Urinary bladder (tissue), 4 donors: Measurements from ENCODE around the gene HTRA3. TPM values are rescaled to one million over a fixed set of nuclear protein-coding genes. Genes with fewer than 3 reads are reported as not detected.
A peak's percentile ranks its signal among the peaks of the same experiment; 100 is the strongest.

Source experiments
- DNase-seq: peaks from one replicate; pipeline ENCODE4 v3.0.0-alpha.2; 2015; ENCODE audit errors: extremely low spot score
- H3K27ac ChIP-seq: one replicate; pipeline ENCODE4 v1.5.1; 2013; ENCODE audit warnings: low read depth, mild to moderate bottlenecking, moderate library complexity
- H3K36me3 ChIP-seq: one replicate; pipeline ENCODE4 v1.6.1; 2013; ENCODE audit warnings: mild to moderate bottlenecking, moderate library complexity; ENCODE audit not compliant: insufficient read depth
- H3K4me1 ChIP-seq: one replicate; pipeline ENCODE4 v1.6.1; 2013; ENCODE audit warnings: mild to moderate bottlenecking, moderate library complexity; ENCODE audit not compliant: insufficient read depth
- H3K4me3 ChIP-seq: one replicate; pipeline ENCODE4 v1.5.1; 2013; ENCODE audit warnings: low read depth, low read length
- WGBS: extraction: QIAGEN DNeasy Blood & Tissue Kit; methylation state at CpG from one replicate; pipeline ENCODE4 v1.1.7; 2013; 5-methylcytosine and 5-hydroxymethylcytosine counted together
- polyA plus RNA-seq: library from polyadenylated mRNA; stranded (reverse); fragments of 200-250 nt; gene quantifications from one replicate; pipeline ENCODE4 v1.2.3, GENCODE V29; 2013
- total RNA-seq: library from RNA; depleted of rRNA; stranded (reverse); fragments of >200 nt; gene quantifications from one replicate; pipeline ENCODE4 v1.2.3, GENCODE V29; 2014
- donor health status: healthy with polysubstance abuse.
- donor health status: healthy.

The HTRA3 gene
- total RNA-seq (49.2 TPM), polyA plus RNA-seq (37.0 TPM)

DNA sequence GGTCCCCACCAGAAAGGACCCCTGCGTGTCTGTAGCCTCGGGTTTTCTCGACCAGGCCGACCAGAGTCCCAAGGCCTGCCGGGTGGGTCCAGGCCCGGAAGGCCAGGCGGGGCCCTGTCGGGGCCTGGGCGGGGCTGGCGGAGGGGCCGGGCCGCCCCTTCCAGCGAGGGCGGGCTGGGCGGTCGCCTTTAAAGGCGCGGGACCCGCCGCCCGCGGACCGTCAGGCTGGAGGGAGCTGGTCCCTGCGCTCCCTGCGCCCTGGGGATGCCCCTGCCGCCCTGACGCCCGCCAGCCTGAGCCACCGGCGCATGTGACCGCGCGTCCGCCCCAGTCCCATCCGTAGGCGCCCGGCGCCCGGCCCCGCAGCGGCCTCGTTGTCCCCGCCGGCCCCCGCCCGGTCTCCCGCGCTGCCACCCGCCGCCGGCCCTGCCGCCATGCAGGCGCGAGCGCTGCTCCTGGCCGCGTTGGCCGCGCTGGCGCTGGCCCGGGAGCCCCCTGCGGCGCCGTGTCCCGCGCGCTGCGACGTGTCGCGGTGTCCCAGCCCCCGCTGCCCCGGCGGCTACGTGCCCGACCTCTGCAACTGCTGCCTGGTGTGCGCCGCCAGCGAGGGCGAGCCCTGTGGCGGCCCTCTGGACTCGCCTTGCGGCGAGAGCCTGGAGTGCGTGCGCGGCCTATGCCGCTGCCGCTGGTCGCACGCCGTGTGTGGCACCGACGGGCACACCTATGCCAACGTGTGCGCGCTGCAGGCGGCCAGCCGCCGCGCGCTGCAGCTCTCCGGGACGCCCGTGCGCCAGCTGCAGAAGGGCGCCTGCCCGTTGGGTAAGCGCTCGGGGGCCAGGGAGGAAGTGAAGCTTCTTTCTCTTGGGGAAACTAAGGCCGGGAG is at the start of gene HTRA3:
HTRA3 (plus strand) TSS at position 220 of the 883 bp plus-strand sequence; CDS start at position 435, 215 bp downstream.
- Histone ChIP-seq H3K27ac (no peak within 1 kb of the TSS), H3K36me3 (no peaks in the 10 kb centered on the region), H3K4me1 (no peaks in the 10 kb centered on the region), H3K4me3 (peak within 1 kb of the TSS; percentile 55)
- WGBS = 3% methylated on average over 111 of the region's 111 CpGs
- DNase-seq = no peak

DNA sequence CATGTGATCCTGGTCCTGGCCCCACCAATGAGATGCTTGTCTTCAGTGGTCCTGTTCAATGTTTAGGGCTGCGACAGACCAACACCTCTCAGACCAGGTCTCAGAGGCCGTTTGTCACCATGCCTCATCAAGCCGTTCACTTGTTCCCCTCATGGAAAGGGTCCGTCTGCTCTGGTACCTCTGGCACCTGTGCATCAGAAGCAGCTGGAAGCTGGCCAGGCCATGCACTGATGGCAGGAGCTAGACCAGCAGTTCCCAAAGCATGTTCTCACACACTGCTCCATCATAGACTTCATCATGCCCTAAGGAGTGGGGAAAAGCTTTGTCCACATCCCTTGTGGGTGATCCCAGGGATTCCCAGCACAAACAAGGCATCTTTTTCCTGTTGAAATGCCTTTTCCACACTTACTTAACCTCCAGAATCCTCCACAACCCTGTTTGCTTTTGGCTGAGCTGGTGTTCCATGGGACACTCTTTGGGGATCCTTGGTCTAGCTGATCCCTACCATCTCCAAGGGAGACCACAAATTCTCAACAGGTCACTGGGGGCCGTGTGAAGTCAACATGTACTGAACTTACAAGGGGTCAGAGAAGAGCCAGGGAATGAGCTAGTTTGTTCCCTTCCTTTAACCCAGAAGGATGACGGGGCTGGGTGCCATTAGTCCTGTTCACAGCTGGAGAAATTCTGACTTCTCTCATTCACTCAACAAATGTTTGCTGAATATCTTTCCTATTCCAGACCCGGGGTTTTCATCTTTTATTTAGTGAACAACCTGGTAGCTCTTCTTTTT is 48.7 kb upstream of the HTRA3 start:
- peaks cover 3% of the 10 kb centered on the region for H3K36me3 ChIP-seq
- 93% methylated on average over 7 of the region's 7 CpGs for WGBS
- no peak overlapping the region for H3K4me3 ChIP-seq
- no peak for DNase-seq
- no peaks in the 10 kb centered on the region for H3K4me1 ChIP-seq
- no peak overlapping the region for H3K27ac ChIP-seq

GRCh38 chr4:8221476-8221875 is 48.1 kb upstream of the HTRA3 start:
- no peak for DNase-seq
- Histone ChIP-seq H3K36me3 (peaks cover 3% of the 10 kb centered on the region), H3K4me3 (no peak overlapping the region), H3K4me1 (no peaks in the 10 kb centered on the region), H3K27ac (no peak overlapping the region)
- 50% methylated on average over 5 of the region's 5 CpGs for WGBS

GRCh38 chr4:8221985-8222384 is 47.6 kb upstream of the HTRA3 start:
- peaks cover 3% of the 10 kb centered on the region for H3K36me3 ChIP-seq
- H3K4me3 ChIP-seq = no peak overlapping the region
- no peak for DNase-seq
- H3K27ac ChIP-seq = no peak overlapping the region
- no peaks in the 10 kb centered on the region for H3K4me1 ChIP-seq

DNA sequence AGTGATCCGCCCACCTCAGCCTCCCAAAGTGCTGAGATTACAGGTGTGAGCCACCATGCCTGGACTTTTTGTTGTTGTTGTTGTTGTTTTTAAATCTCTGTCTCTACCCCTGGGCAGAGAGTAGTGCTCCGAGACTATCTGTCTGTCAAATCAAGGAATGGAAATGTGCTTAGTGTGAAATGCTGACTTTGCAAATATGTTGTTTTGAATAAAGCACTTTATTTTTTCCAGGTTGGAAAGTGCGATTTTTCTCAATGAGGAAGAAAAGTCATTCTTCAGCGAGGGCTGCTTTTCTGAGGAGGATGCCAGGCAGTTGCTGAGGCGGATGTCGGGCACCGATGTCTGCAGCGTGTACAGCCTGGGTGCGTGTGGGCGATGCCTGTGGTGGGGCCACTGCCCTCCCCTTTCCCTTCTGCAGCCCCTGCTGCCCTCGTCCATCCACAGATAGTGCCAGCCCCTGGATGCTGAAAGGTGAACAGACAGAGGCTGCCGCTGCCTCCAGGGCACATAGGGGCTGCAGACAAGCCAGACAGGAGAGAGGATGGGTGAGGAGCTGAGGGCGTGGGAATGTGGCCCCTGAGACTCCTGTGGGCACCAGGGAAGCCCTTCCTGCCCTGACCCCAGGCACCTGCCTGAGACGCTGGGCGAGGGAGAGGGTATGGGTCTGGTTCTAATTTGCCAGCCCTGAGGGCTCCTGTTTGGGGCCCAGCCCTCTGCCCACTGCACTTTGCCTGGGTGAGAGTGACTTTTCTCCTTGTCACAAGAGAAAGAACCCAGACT is 46.8 kb upstream of the HTRA3 start:
- Histone ChIP-seq H3K36me3 (peaks cover 3% of the 10 kb centered on the region), H3K4me3 (no peak overlapping the region), H3K4me1 (no peaks in the 10 kb centered on the region), H3K27ac (no peak overlapping the region)
- no peak for DNase-seq
- WGBS = 95% methylated on average over 15 of the region's 15 CpGs

DNA sequence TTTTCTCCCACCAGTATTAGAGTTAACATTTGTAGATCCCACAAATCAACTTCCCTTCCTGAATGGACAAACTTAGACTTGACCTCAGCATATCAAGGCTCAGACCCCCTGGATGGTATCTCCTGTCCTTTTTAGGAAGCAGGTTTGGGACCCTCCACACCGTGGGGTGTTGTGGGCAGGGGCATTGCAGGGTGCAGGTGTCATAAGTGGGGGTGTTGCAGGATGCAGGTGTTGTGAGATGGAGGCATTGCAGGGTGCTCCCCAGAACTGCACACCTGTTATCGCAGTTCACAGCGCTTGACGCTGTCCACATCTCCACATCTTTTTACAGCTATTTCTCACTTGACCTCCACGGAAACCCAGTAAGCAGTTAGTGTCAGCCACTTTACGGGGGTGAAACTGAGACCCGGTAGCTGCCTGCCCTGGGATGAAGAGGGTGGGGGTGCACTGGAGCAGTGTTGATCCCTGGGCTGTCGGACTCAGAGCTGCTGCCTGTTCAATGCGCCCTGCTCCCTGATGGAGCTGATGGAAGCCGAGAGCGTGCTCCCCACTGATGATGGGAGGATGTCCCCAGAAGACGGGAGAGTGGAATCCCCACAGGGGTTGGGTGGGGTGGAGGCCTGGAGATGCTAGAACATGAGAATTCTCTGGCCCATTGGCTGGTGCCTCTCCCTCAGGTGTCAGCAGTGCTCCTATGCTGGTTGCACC is 45.1 kb upstream of the HTRA3 start:
- 84% methylated on average over 12 of the region's 12 CpGs for WGBS
- DNase-seq = no peak
- peaks cover 3% of the 10 kb centered on the region for H3K36me3 ChIP-seq
- H3K27ac ChIP-seq = no peak overlapping the region
- no peaks in the 10 kb centered on the region for H3K4me1 ChIP-seq
- no peak overlapping the region for H3K4me3 ChIP-seq

- WGBS = 75% methylated on average over 12 of the region's 12 CpGs
Measured at GRCh38 chr4:8224975-8225625, 44.5 kb upstream of the HTRA3 start.

DNA sequence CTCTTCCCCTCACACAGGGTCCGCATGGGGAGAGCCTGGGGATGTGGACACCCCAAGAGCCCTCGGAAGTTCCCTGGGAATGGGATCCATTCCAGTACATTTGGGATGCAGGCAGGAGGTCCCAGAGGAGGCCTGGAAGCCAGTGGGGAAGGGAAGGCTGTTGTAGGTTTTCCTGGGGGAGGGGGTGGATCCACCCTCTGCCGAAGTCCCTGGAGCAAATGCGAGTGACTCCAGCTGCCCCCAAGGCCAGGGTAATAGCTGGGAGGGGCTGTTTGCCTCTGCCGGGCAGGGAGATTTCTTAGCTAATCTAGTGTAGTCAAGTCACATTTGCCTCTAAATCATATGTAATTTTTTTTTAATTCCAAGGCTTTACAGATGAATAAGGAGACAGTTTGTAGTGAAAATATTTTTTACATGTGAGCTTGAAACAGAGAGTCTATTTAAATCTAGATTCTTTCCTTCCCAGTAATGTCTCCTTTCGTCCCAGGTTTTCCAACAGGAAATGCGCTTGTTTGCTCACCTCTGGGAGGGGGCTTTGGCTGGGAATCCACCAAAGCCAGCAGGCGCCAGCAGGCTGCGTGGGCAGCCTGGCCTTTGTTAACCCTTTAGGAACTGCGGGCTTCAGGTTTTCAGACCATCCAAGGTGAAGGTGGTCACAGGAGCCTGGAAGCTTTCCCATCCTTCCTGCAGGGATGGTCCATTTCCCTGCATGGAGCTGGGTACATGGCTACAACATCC is 43.7 kb upstream of the HTRA3 start:
- WGBS = 62% methylated on average over 10 of the region's 10 CpGs
- H3K27ac ChIP-seq = no peak overlapping the region
- no peaks in the 10 kb centered on the region for H3K36me3 ChIP-seq
- no peak overlapping the region for H3K4me3 ChIP-seq
- no peak for DNase-seq
- H3K4me1 ChIP-seq = no peaks in the 10 kb centered on the region

More at GRCh38 chr4:8224975-8225625, 44.5 kb upstream of the HTRA3 start:
- DNase-seq = no peak
- no peak overlapping the region for H3K27ac ChIP-seq
- no peak overlapping the region for H3K4me3 ChIP-seq
- H3K4me1 ChIP-seq = no peaks in the 10 kb centered on the region
- no peaks in the 10 kb centered on the region for H3K36me3 ChIP-seq

DNA sequence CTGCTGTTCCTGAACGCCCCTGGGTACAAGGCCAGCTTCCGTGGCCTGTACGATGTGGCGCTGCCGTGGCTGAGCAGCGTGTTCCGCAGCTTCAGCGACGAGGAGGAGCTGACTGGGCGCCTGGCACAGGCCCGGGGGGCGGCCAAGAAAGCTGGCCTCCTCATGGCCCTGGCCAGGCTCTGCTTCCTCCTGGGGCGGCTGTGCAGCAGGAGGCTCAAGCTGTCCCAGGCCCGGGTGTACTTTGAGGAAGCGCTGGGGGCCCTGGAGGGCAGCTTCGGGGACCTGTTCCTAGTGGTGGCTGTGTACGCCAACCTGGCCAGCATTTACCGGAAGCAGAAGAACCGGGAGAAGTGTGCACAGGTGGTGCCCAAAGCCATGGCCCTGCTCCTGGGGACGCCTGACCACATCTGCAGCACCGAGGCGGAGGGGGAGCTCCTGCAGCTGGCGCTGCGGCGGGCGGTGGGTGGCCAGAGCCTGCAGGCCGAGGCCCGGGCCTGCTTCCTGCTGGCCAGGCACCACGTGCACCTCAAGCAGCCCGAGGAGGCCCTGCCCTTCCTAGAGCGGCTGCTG is 42.3 kb upstream of the HTRA3 start:
- no peaks in the 10 kb centered on the region for H3K36me3 ChIP-seq
- no peak overlapping the region for H3K27ac ChIP-seq
- WGBS = 87% methylated on average over 31 of the region's 31 CpGs
- DNase-seq = no peak
- no peaks in the 10 kb centered on the region for H3K4me1 ChIP-seq
- H3K4me3 ChIP-seq = no peak overlapping the region

DNA sequence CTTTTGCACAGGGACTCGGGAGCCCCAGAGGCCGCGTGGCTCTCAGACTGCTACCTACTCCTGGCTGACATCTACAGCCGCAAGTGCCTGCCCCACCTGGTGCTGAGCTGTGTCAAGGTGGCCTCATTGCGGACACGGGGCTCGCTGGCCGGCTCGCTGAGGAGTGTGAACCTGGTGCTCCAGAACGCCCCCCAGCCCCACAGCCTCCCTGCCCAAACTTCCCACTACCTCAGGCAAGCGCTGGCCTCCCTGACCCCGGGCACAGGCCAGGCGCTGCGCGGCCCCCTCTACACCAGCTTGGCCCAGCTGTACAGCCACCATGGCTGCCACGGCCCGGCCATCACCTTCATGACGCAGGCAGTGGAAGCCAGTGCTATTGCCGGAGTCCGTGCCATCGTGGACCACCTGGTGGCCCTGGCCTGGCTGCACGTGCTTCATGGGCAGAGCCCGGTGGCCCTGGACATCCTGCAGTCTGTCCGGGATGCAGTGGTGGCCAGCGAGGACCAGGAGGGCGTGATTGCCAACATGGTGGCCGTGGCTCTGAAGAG is 41.7 kb upstream of the HTRA3 start:
- H3K27ac ChIP-seq = no peak overlapping the region
- 96% methylated on average over 27 of the region's 27 CpGs for WGBS
- no peak for DNase-seq
- H3K4me1 ChIP-seq = no peaks in the 10 kb centered on the region
- no peaks in the 10 kb centered on the region for H3K36me3 ChIP-seq
- no peak overlapping the region for H3K4me3 ChIP-seq

DNA sequence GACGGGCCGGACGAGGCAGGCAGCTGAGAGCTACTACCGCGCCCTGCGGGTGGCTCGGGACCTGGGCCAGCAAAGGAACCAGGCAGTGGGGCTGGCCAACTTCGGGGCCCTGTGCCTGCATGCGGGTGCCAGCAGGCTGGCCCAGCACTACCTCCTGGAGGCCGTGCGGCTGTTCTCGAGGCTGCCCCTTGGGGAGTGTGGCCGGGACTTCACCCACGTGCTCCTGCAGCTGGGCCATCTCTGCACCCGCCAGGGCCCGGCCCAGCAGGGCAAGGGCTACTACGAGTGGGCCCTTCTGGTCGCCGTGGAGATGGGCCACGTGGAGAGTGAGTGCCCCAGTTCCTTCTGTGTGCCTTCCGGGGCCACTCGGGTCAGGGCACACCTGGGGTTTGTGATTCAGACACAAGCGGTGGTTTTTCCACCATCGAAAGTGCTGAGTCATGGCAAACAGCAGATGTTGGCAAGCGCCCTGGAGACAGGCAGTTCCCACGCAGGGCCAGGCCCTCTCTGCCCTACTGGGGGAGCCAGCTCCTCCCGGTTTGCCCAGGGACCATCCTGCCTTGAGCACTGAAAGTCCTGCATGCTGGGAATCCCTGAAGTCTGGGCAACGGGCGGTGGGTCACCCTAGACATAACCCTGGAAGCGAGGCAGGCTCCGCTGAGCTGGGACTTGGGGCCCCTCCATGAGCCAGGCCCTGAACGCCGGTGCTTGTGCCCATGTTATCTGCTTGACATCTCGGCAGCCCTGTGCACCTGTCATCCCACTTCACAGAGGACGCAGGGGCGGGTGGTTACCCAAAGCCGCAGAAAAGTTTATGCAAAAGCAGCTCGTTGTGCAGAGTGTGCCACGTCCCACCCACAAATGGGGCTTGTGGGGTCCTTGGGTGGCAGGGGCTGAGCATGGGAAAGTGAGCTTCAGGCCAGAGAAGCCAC is 41.0 kb upstream of the HTRA3 start:
- DNase-seq = no peak
- WGBS = 66% methylated on average over 39 of the region's 39 CpGs
- H3K4me3 ChIP-seq = no peak overlapping the region

More for the DNA sequence above, 41.0 kb upstream of the HTRA3 start:
- Histone ChIP-seq H3K36me3 (no peaks in the 10 kb centered on the region), H3K27ac (no peak overlapping the region), H3K4me1 (no peaks in the 10 kb centered on the region)
